Stimulated activated CD4-positive, alpha-beta T cell treated with anti-CD3 and anti-CD28 coated beads, Interleukin-4, amount 100 ng/mL, for 24 hours (primary cell): Measurements from ENCODE around the gene GPR156.
A peak's percentile ranks its signal among the peaks of the same experiment; 100 is the strongest.

Experiments used
- DNase-seq: peaks from one replicate; pipeline ENCODE4 v3.0.0-alpha.2; 2020

GPR156 gene

GRCh38 chr3:120192579-120192978, 92.4 kb downstream of the GPR156 start:
- DNase-seq, result no peak

GRCh38 chr3:120192159-120192558, 92.9 kb downstream of the GPR156 start:
- no peak for DNase-seq

- DNase-seq, result peak; percentile 8
These were observed 102.2 kb downstream of the GPR156 start for GRCh38 chr3:120182613-120183511.

- no peak for DNase-seq
These were observed 103.4 kb downstream of the GPR156 start for GRCh38 chr3:120181632-120182031.

GRCh38 chr3:120180731-120181412, 104.2 kb downstream of the GPR156 start:
- DNase-seq, result no peak

GRCh38 chr3:120177707-120178306, 107.2 kb downstream of the GPR156 start:
- no peak for DNase-seq

- DNase-seq, result no peak
These were observed 107.9 kb downstream of the GPR156 start for GRCh38 chr3:120177151-120177550.

GRCh38 chr3:120174811-120175539, 110.0 kb downstream of the GPR156 start:
- no peak for DNase-seq

- DNase-seq, result no peak
These were observed 111.9 kb downstream of the GPR156 start for GRCh38 chr3:120173056-120173675.

GRCh38 chr3:120172070-120172469, 113.0 kb downstream of the GPR156 start:
- DNase-seq, result no peak

GRCh38 chr3:120171134-120171873, 113.7 kb downstream of the GPR156 start:
- no peak for DNase-seq

GRCh38 chr3:120170223-120170622, 114.8 kb downstream of the GPR156 start:
- no peak for DNase-seq

- DNase-seq, result no peak
These were observed 115.6 kb downstream of the GPR156 start for GRCh38 chr3:120169407-120169806.

- no peak for DNase-seq
These were observed 116.4 kb downstream of the GPR156 start for GRCh38 chr3:120168611-120169010.

- no peak for DNase-seq
These were observed 117.0 kb downstream of the GPR156 start for GRCh38 chr3:120168038-120168437.

GRCh38 chr3:120167488-120167887, 117.5 kb downstream of the GPR156 start:
- DNase-seq, result no peak

- DNase-seq, result no peak
These were observed 121.2 kb downstream of the GPR156 start for GRCh38 chr3:120163816-120164215.

- DNase-seq, result no peak
These were observed 122.0 kb downstream of the GPR156 start for GRCh38 chr3:120163026-120163425.

- DNase-seq, result no peak
These were observed 122.6 kb downstream of the GPR156 start for GRCh38 chr3:120162400-120162799.

- no peak for DNase-seq
These were observed 123.1 kb downstream of the GPR156 start for GRCh38 chr3:120161902-120162301.

GRCh38 chr3:120160050-120160449, 125.0 kb downstream of the GPR156 start:
- DNase-seq, result no peak

- no peak for DNase-seq
These were observed 127.3 kb downstream of the GPR156 start for GRCh38 chr3:120157681-120158080.
